Measurements from ENCODE around the gene ZFYVE27.

ZFYVE27 gene

GRCh38 chr10:97801422-97801821, 64.5 kb downstream of the ZFYVE27 start:
- H3K9me3 ChIP-seq (ENCODE audit: control insufficient read depth, low read length), result peaks cover 9% of the 10 kb centered on the region
- no peaks in the 10 kb centered on the region for H3K36me3 ChIP-seq (ENCODE audit: control insufficient read depth, insufficient read depth, low read length)
- no peak overlapping the region for H3K4me3 ChIP-seq (ENCODE audit: extremely low read depth, insufficient read depth, low read length, poor library complexity, severe bottlenecking)
- 89 to 91% methylated on average over 5 of the region's 5 CpGs for WGBS, 2 experiments (ENCODE audit: insufficient coverage in 2 of 2)
- H3K4me1 ChIP-seq (ENCODE audit: control insufficient read depth, insufficient read depth, low read length, poor library complexity, severe bottlenecking), result no peaks in the 10 kb centered on the region
- no peak overlapping the region for H3K27ac ChIP-seq (ENCODE audit: low read depth, low read length, severe bottlenecking)

- Histone ChIP-seq H3K9me3 (ENCODE audit: control insufficient read depth, low read length) (no peaks in the 10 kb centered on the region), H3K36me3 (ENCODE audit: control insufficient read depth, insufficient read depth, low read length) (no peaks in the 10 kb centered on the region), H3K27ac (ENCODE audit: low read depth, low read length, severe bottlenecking) (no peak overlapping the region), H3K4me3 (ENCODE audit: extremely low read depth, insufficient read depth, low read length, poor library complexity, severe bottlenecking) (no peak overlapping the region), H3K4me1 (ENCODE audit: control insufficient read depth, insufficient read depth, low read length, poor library complexity, severe bottlenecking) (no peaks in the 10 kb centered on the region)
- 61 to 65% methylated on average over 5 to 10 of the region's 12 CpGs for WGBS, 2 experiments (ENCODE audit: insufficient coverage in 2 of 2)
These were observed 68.4 kb downstream of the ZFYVE27 start for GRCh38 chr10:97805096-97805884.

GRCh38 chr10:97805949-97806348, 69.0 kb downstream of the ZFYVE27 start:
- no peak overlapping the region for H3K4me3 ChIP-seq (ENCODE audit: extremely low read depth, insufficient read depth, low read length, poor library complexity, severe bottlenecking)
- H3K27ac ChIP-seq (ENCODE audit: low read depth, low read length, severe bottlenecking), result no peak overlapping the region
- 80 to 81% methylated on average over 6 of the region's 6 CpGs for WGBS, 2 experiments (ENCODE audit: insufficient coverage in 2 of 2)
- H3K9me3 ChIP-seq (ENCODE audit: control insufficient read depth, low read length), result no peaks in the 10 kb centered on the region
- H3K36me3 ChIP-seq (ENCODE audit: control insufficient read depth, insufficient read depth, low read length), result no peaks in the 10 kb centered on the region
- no peaks in the 10 kb centered on the region for H3K4me1 ChIP-seq (ENCODE audit: control insufficient read depth, insufficient read depth, low read length, poor library complexity, severe bottlenecking)

GRCh38 chr10:97810446-97810845, 73.5 kb downstream of the ZFYVE27 start:
- Histone ChIP-seq H3K4me1 (ENCODE audit: control insufficient read depth, insufficient read depth, low read length, poor library complexity, severe bottlenecking) (peaks cover 4% of the 10 kb centered on the region), H3K36me3 (ENCODE audit: control insufficient read depth, insufficient read depth, low read length) (no peaks in the 10 kb centered on the region), H3K4me3 (ENCODE audit: extremely low read depth, insufficient read depth, low read length, poor library complexity, severe bottlenecking) (no peak overlapping the region), H3K27ac (ENCODE audit: low read depth, low read length, severe bottlenecking) (no peak overlapping the region), H3K9me3 (ENCODE audit: control insufficient read depth, low read length) (no peaks in the 10 kb centered on the region)
- 84 to 86% methylated on average over 4 to 7 of the region's 7 CpGs for WGBS, 2 experiments (ENCODE audit: insufficient coverage in 2 of 2)
